Epithelial cell of esophagus (primary cell): Measurements from ENCODE around the gene AIPL1.

Experiments used
- DNase-seq: peaks from one replicate; pipeline ENCODE4 v3.0.0; 2010; ENCODE audit warnings: low read depth
- H3K4me3 ChIP-seq: 2 replicates; pipeline ENCODE4 v1.5.1; 2011; ENCODE audit warnings: mild to moderate bottlenecking, low read length, control low read depth
- TF ChIP-seq, protein P1 (sequence below): IDR thresholded peaks from 2 replicates; pipeline ENCODE4 v1.5.1; 2011; ENCODE audit warnings: low read depth, mild to moderate bottlenecking, low read length, control low read depth, inconsistent platforms; ENCODE audit not compliant: insufficient read depth; ENCODE audit errors: missing control alignments

AIPL1 gene

GRCh38 chr17:6467567-6467966, 32.6 kb upstream of the AIPL1 start:
- TF ChIP-seq, protein P1, sequence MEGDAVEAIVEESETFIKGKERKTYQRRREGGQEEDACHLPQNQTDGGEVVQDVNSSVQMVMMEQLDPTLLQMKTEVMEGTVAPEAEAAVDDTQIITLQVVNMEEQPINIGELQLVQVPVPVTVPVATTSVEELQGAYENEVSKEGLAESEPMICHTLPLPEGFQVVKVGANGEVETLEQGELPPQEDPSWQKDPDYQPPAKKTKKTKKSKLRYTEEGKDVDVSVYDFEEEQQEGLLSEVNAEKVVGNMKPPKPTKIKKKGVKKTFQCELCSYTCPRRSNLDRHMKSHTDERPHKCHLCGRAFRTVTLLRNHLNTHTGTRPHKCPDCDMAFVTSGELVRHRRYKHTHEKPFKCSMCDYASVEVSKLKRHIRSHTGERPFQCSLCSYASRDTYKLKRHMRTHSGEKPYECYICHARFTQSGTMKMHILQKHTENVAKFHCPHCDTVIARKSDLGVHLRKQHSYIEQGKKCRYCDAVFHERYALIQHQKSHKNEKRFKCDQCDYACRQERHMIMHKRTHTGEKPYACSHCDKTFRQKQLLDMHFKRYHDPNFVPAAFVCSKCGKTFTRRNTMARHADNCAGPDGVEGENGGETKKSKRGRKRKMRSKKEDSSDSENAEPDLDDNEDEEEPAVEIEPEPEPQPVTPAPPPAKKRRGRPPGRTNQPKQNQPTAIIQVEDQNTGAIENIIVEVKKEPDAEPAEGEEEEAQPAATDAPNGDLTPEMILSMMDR, result no peak
- H3K4me3 ChIP-seq, result no peak overlapping the region
- no peak for DNase-seq

- H3K4me3 ChIP-seq, result no peak overlapping the region
- no peak for DNase-seq
- TF ChIP-seq, protein P1, result no peak
Observed at GRCh38 chr17:6465206-6466003, 30.5 kb upstream of the AIPL1 start.

- DNase-seq, result no peak
- TF ChIP-seq, protein P1, result no peak
Observed at GRCh38 chr17:6464446-6465041, 29.6 kb upstream of the AIPL1 start.

DNA sequence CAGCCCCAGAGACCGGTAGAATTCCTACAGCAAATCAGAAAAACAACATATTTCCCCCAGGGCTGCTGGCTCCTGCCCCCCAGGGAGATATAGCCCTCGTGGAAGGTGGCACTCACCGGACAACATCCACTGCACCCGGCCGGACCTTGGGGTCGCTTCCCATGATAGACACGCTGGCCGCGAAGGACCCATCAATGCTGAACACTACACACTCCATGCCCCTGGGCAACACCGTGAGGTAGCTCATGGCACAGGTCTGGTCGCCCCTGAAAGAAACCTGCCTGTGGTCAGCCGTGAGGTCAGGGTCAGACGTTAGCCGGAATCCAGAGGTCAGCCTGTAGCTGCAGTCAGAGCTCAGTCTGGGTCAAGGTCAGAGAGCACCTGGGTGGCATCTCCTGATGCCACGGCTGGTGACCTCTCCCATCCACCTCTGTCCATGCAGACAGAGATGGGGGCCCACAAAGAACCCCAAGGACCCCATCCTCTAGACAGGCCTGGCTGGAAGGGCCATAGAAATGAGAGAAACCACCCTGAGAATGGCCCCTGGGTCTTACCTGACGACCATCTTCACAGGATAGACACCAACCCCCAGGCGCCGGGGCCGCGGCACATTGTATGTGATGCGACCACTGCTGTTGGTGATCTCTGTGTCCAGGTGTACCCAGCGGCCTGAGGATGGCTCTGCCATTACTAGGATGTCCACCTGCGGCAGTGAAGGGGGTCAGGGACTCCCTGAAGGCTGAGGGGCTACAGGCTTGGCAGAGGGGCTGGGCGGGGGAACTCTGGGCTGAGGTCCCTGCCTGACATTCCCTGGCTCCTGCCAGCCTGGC, 28.9 kb upstream of the AIPL1 start:
- no peak for DNase-seq
- no peak overlapping the region for H3K4me3 ChIP-seq
- TF ChIP-seq, protein P1, result no peak

More at GRCh38 chr17:6464446-6465041, 29.6 kb upstream of the AIPL1 start:
- no peak overlapping the region for H3K4me3 ChIP-seq

DNA sequence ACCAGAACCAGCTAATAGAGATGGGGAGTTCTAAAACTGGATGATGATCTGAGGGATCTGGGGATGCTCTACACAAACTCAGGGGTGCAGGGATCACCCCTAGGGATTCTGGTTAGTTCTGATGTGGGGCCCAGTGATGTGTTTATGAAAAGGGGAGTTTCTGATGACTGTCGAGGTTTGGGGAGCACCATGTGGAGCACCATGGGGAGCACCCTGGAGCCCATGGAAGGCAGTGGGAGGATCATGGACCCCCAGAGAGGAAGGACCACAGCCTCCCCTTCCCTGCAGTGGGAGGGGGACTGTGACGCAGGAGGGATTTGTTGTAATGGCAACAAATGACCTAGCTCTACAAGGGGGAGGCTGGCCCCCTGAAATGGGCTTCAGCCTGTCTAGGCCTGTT, 27.8 kb upstream of the AIPL1 start:
- TF ChIP-seq, protein P1, result no peak
- no peak overlapping the region for H3K4me3 ChIP-seq
- DNase-seq, result no peak

GRCh38 chr17:6461792-6462524, 27.0 kb upstream of the AIPL1 start:
- no peak for DNase-seq
- TF ChIP-seq, protein P1, result no peak

More at GRCh38 chr17:6461792-6462524, 27.0 kb upstream of the AIPL1 start:
- H3K4me3 ChIP-seq, result no peak overlapping the region
